Adipocyte (in vitro differentiated cells): ENCODE measurements around the gene CDKN2D.
"Not testable (repeated sequence)": the region's sequence is repeated elsewhere in the genome, so short reads cannot be mapped to it uniquely, and the experiment has no call there.

Experiments
- DNase-seq: peaks from one replicate; pipeline ENCODE4 v3.0.0-alpha.2; 2015; ENCODE audit warnings: low read depth
- H3K27me3 ChIP-seq: replicated peaks from 2 replicates; pipeline ENCODE4 v1.7.0; 2013; ENCODE audit warnings: mild to moderate bottlenecking, low read length, moderate library complexity; ENCODE audit not compliant: control insufficient read depth, insufficient read depth
- H3K36me3 ChIP-seq: 2 replicates; pipeline ENCODE4 v1.7.0; 2013; ENCODE audit warnings: low read length, mild to moderate bottlenecking, moderate library complexity; ENCODE audit not compliant: control insufficient read depth, insufficient read depth, severe bottlenecking
- H3K4me1 ChIP-seq: 2 replicates; pipeline ENCODE4 v1.7.0; 2013; ENCODE audit warnings: mild to moderate bottlenecking, low read length, moderate library complexity; ENCODE audit not compliant: control insufficient read depth, insufficient read depth
- H3K4me3 ChIP-seq: 2 replicates; pipeline ENCODE4 v1.7.0; 2013; ENCODE audit warnings: mild to moderate bottlenecking, low read length, moderate library complexity
- H3K9ac ChIP-seq: 2 replicates; pipeline ENCODE4 v1.7.0; 2013; ENCODE audit warnings: mild to moderate bottlenecking, low read length, moderate library complexity
- H3K9me3 ChIP-seq: 2 replicates; pipeline ENCODE4 v1.7.0; 2013; ENCODE audit warnings: mild to moderate bottlenecking, low read length, moderate library complexity; ENCODE audit not compliant: control insufficient read depth

CDKN2D gene

DNA sequence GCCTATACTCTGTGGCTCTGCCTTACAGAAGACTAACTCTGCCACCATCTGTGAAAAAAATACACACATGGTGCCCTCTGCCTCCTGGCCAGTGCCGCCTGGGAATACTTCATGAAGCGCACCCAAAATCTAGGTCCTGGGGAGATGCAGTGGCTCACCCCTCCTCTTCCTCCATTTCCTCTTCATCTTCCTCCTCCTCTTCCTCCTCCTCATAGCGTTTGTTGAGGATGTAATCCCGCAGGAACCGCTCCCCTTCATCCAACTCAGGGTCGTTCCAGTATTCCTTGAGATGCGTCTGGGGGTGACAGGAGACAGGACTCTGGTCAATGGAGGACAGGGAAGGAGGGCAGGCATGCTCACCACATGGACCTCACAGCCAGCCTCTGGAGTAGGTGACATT, 8.6 kb downstream of the CDKN2D start:
- no peak for DNase-seq
- H3K27me3 ChIP-seq: no peaks in the 10 kb centered on the region
- no peak overlapping the region for H3K4me3 ChIP-seq
- H3K9me3 ChIP-seq: no peaks in the 10 kb centered on the region
- peaks cover 54% of the 10 kb centered on the region for H3K36me3 ChIP-seq
- H3K4me1 ChIP-seq: peaks cover 4% of the 10 kb centered on the region
- no peak overlapping the region for H3K9ac ChIP-seq

DNA sequence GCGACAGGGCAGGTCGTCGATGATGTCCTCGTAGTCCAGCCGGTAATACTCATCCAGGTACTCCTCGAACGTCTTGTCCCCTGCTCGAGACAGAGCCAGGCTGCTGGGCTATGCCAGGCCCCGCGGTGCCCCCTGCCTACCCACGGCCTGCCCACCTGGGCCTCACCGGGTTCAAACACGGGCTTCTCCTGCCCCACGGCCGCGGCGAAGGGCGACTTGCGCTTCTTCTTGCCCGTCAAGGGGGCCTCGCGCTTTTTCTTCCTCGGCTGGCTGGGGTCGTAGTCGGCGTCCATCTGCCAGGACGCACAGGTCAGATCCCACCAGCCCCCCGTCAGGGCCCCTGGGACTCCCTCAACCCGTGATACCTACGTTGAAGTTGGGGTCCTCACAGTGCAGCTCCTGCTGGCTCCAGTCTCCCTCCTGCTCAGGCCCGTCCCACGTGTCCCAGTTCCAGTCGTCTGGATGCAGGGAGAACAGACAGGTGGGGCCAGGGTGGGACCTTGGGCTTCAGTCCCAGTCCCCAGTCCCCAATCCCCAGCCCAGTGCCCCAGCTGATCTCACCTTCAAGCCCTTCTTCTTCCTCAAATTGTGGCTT, 11.1 kb downstream of the CDKN2D start:
- no peak overlapping the region for H3K4me3 ChIP-seq
- no peaks in the 10 kb centered on the region for H3K27me3 ChIP-seq
- H3K9me3 ChIP-seq: no peaks in the 10 kb centered on the region
- no peak overlapping the region for H3K9ac ChIP-seq
- no peak for DNase-seq
- no peaks in the 10 kb centered on the region for H3K4me1 ChIP-seq
- H3K36me3 ChIP-seq: peaks cover 77% of the 10 kb centered on the region

DNA sequence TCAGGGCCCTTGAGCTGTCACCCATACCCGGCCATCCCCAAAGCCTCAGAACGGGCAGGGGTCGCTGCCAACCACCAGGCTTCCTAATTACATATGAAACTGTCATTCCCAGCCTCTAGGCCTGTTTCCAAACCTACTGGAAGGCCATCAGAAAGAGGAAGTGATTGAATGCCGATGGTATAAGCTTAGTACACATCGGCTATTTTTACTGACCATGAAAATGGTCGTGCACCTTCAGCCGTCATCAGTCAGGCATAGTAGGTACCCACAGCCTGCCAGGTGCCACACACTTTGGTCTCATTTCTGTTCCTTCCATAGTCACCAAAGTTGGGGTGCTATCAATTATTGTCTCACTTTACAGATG, 13.2 kb downstream of the CDKN2D start:
- Histone ChIP-seq H3K9ac (no peak overlapping the region), H3K9me3 (no peaks in the 10 kb centered on the region), H3K27me3 (no peaks in the 10 kb centered on the region), H3K4me1 (no peaks in the 10 kb centered on the region), H3K4me3 (no peak overlapping the region), H3K36me3 (peaks cover 78% of the 10 kb centered on the region)
- DNase-seq: no peak

DNA sequence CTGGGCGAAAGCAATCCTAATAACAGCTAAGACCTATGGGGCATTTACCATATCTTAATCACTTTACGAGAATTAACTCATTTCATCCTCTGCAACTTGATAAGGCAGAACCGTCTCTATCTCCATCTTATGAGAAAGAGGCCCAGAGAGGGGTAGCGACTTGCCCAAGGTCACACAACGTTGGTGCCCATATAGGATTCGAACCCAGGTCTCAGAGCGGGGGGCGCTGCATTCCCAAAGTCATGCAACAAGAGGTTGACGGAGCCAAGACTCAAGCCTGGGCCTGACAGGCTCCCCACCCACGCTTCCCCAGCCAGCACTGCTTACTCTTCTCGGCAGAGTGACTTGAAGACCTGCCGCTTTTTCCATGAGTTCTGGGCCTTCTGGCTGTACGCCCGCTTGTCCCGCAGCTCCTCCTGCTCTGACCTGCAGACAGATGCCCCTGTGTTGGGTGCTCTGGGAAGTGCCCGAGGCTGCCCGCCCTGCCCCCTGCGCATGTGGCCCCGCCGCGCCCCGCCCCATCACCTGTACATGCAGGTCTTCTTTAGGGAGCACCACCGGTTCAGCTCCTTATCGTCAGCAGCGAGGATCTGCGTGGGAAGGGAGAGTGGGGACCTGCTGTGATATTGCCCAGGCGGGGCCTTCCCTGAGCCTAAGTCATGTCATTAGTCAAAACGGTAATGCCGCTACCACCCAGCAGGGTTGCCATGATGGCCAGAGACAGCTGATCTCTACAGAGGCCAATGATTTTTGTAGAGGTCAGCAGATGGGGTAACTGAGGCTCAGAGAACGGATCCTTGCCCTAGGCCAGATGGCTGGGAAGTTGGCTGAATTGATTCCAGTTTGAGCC, 13.8 kb downstream of the CDKN2D start:
- no peak for DNase-seq
- no peak overlapping the region for H3K4me3 ChIP-seq
- no peaks in the 10 kb centered on the region for H3K27me3 ChIP-seq
- H3K36me3 ChIP-seq: peaks cover 77% of the 10 kb centered on the region
- H3K9me3 ChIP-seq: no peaks in the 10 kb centered on the region
- no peaks in the 10 kb centered on the region for H3K4me1 ChIP-seq
- no peak overlapping the region for H3K9ac ChIP-seq

DNA sequence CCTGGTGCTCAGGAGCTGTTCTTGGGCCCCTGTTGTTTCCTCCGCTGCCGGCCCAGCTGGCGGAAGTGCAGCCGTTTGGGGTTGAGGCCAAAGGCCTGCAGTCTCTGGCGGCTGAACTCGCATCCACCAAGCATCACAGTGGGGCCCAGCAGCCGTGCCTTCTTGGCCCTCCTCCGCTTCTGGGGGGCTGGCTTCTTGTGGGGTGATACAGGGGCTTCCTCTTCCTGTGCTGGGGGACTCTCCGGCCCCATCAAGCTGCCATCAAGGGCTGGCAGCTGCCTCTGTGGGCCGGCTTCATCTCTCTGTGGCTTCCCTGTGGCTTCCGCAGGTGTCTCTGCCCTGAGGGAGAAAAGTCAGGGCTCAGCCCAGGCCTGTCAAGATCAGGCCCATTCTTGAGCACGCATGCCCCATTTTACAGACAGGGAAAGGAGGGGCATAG, 14.8 kb downstream of the CDKN2D start:
- Histone ChIP-seq H3K9ac (no peak overlapping the region), H3K9me3 (no peaks in the 10 kb centered on the region), H3K4me1 (no peaks in the 10 kb centered on the region), H3K4me3 (no peak overlapping the region), H3K36me3 (peaks cover 75% of the 10 kb centered on the region), H3K27me3 (no peaks in the 10 kb centered on the region)
- DNase-seq: no peak

DNA sequence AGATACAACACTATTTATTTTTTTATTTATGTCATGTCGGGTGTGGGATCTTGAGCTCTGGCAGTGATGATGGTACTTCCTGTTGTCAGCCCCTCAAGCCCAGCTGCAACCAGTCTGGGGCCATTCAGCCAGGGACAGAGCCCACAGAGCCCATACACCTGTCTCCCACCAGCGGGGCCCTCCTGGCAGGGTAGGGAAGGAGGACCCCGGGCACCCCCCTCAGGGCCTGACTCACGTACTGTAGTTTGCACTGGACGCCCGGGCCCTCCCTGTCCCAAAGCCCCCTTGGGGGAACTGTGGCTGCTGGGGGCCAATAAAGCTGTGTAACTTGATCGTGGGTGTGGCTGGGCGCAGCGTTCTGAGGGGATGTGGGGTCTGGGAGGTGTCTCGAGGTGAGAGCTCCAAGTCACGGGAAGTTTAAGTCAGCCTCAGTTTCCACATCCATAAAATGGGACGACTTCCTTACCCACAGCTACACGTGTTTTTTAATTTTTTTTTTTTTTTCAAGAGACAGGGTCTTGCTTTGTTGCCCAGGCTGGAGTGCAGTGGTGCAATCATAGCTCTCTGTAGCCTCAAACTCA, 15.6 kb downstream of the CDKN2D start:
- no peak for DNase-seq
- Histone ChIP-seq H3K9me3 (no peaks in the 10 kb centered on the region), H3K27me3 (no peaks in the 10 kb centered on the region), H3K36me3 (peaks cover 77% of the 10 kb centered on the region), H3K9ac (no peak overlapping the region), H3K4me1 (no peaks in the 10 kb centered on the region), H3K4me3 (no peak overlapping the region)

DNA sequence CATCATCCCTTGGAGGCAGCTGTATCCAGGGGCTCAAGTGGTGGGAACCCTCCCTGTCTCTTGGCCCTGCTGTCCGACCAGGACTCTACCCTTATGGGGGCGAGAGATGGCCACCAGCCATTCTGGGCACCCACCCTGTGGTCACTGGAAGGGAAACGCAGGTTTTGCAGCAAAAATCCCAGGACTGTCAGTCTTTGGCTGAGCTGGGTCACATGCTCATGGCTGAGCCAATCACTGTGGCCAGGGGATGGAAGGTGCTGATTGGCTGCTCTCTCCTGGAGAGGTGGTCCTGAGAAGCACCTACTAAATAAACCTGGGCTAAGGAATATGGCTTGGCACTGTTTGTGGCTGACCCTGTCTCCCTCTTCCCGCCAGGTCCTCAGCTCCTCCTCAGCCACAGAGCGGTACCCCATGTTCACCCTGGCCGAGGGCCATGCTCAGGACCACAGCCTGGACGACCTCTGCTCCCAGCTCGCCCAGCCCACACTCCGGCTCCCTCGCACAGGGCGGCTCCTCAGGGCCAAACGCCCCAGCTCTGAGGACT, 16.2 kb downstream of the CDKN2D start:
- DNase-seq: peak; percentile 22

DNA sequence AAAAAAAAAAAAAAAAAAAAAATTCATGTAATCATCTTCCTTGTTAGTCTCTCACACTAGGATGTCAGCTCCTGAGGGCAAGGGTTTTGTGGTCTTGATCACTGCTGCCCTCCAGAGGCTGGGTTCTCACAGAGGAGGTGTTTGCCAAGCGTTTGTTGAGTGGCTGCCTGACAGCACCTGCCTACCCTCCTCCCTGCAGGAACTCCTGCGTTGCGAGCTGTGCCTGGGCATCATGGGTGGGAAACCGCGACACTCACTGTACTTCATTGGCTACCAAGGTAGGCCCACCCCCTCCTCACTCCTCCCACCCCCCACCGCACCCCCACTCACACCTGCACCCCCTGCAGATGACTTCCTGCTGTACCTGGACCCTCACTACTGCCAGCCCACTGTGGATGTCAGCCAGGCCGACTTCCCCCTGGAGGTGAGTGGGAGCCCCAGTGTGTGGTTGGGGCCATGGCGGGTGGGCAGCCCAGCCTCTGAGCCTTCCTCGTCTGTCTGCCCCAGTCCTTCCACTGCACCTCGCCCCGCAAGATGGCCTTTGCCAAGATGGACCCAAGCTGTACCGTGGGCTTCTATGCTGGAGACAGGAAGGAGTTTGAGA, 17.0 kb downstream of the CDKN2D start:
- Histone ChIP-seq H3K9me3 (no peaks in the 10 kb centered on the region), H3K9ac (no peak overlapping the region), H3K36me3 (peaks cover 72% of the 10 kb centered on the region), H3K4me3 (no peak overlapping the region), H3K4me1 (no peaks in the 10 kb centered on the region), H3K27me3 (no peaks in the 10 kb centered on the region)
- DNase-seq: peak; percentile 36

More for the DNA sequence above, 16.2 kb downstream of the CDKN2D start:
- Histone ChIP-seq H3K27me3 (no peaks in the 10 kb centered on the region), H3K4me1 (no peaks in the 10 kb centered on the region), H3K4me3 (no peak overlapping the region), H3K9ac (no peak overlapping the region), H3K36me3 (peaks cover 72% of the 10 kb centered on the region), H3K9me3 (no peaks in the 10 kb centered on the region)

DNA sequence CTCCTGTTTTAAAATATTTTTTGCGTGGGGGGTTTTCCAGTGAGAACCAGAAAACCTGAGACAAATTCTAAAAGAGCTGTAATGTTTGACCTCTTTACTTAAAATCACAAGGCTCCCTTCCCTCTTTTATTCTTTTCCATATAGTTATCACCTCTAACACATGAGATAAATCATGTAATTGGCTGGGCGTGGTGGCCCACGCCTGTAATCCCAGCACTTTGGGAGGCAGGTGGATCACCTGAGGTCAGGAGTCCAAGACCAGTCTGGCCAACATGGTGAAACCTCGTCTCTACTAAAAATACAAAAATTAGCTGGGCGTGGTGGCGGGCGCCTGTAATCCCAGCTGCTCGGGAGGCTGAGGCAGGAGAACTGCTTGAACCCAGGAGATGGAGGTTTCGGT, 17.8 kb downstream of the CDKN2D start:
- not testable (repeated sequence) for H3K4me1 ChIP-seq, H3K9ac ChIP-seq
- H3K36me3 ChIP-seq: peaks cover 65% of the 10 kb centered on the region

DNA sequence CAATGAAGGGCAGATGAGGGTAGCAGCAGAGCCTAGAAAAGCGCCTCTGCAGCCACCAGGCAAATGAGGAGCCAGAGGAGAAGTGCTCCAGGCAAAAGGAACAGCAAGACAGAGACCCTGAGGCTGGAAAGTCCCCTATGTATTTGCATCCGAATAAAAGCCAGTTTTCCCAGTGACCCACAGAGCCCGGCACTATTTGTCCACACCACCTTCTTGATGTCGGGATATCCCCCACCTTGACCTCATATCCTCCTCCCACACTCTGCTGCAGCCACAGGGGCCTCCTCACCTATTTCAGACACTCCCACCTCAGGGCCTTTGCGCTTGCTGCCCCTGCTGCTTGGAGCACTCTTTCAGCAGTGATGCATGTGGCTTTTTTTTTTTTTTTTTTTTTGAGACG, 18.4 kb downstream of the CDKN2D start:
- Histone ChIP-seq H3K9me3 (no peaks in the 10 kb centered on the region), H3K9ac (no peak overlapping the region), H3K4me3 (no peak overlapping the region), H3K36me3 (peaks cover 58% of the 10 kb centered on the region), H3K4me1 (no peaks in the 10 kb centered on the region), H3K27me3 (no peaks in the 10 kb centered on the region)
- DNase-seq: no peak

More for the DNA sequence above, 17.8 kb downstream of the CDKN2D start:
- not testable (repeated sequence) for H3K9me3 ChIP-seq, DNase-seq, H3K4me3 ChIP-seq, H3K27me3 ChIP-seq

DNA sequence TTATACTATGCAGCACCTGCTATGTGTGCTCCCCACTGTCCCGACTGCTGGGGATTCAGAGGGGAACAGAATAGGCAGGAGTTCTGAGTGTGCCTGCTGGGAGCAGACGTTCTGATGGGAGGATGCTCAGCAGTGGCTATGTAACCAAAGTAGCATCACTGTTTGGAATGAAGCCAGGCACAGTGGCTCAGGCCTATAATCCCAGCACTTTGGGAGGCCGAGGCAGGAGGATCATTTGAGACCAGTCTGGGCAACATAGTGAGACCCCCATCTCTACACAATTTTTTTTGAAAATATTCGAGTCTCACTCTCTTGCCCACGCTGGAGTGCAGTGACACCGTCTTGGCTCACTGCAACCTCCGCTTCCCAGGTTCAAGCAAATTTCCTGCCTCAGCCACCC, 19.0 kb downstream of the CDKN2D start:
- Histone ChIP-seq H3K36me3 (peaks cover 53% of the 10 kb centered on the region), H3K4me1 (peaks cover 5% of the 10 kb centered on the region), H3K9me3 (no peaks in the 10 kb centered on the region), H3K4me3 (no peak overlapping the region), H3K27me3 (no peaks in the 10 kb centered on the region), H3K9ac (no peak overlapping the region)
- DNase-seq: no peak
